Calu3 (cell line): ENCODE results near the gene RGS9BP. TPM values are rescaled to one million over a fixed set of nuclear protein-coding genes. Genes with fewer than 3 reads are reported as not detected.

ENCODE experiments used
- BruUV-seq: library from RNA; stranded (reverse); fragments of 400-500 nt; replicated peaks from 2 replicates; lab custom pipeline; 2021; lab: Mats Ljungman, UMichigan
- CTCF ChIA-PET: fragments of 300-600 bp; sonication (Branson Sonifier 250); formaldehyde crosslinking; loops from one replicate; lab custom pipeline; 2022; ENCODE audit warnings: antibody characterized with exemption; lab: Charles Lee
- DNase-seq: peaks from one replicate; pipeline ENCODE4 v3.0.0; 2022
- H3K27ac Mint-ChIP-seq: one replicate; pipeline ENCODE4 v1.8.0; 2022; ENCODE audit warnings: mixed read lengths; ENCODE audit not compliant: unreplicated experiment
- H3K27me3 Mint-ChIP-seq: one replicate; pipeline ENCODE4 v1.8.0; 2022; ENCODE audit warnings: mixed read lengths; ENCODE audit not compliant: unreplicated experiment
- H3K36me3 Mint-ChIP-seq: one replicate; pipeline ENCODE4 v1.8.0; 2022; ENCODE audit warnings: mild to moderate bottlenecking, moderate library complexity, mixed read lengths; ENCODE audit not compliant: insufficient read depth, unreplicated experiment
- H3K4me1 Mint-ChIP-seq: one replicate; pipeline ENCODE4 v1.8.0; 2022; ENCODE audit warnings: mild to moderate bottlenecking, low read depth, mixed read lengths; ENCODE audit not compliant: unreplicated experiment
- H3K4me3 Mint-ChIP-seq: one replicate; pipeline ENCODE4 v1.8.0; 2022; ENCODE audit warnings: mild to moderate bottlenecking, low read depth, moderate library complexity, mixed read lengths; ENCODE audit not compliant: unreplicated experiment
- H3K9me3 Mint-ChIP-seq: one replicate; pipeline ENCODE4 v1.8.0; 2022; ENCODE audit warnings: low read depth, mixed read lengths; ENCODE audit not compliant: unreplicated experiment
- CTCF ChIP-seq: fragments of 200-600 bp; IDR thresholded peaks from one replicate; pipeline ENCODE4 v1.8.0; 2022; ENCODE audit warnings: antibody characterized with exemption; ENCODE audit not compliant: unreplicated experiment
- intact Hi-C: fragments of 100-400 bp; cut with micrococcal nuclease; formaldehyde crosslinking; loops from one replicate; pipeline ENCODE4 v1.10.0; 2022; ENCODE audit not compliant: unreplicated experiment
- total RNA-seq: library from RNA; stranded (reverse); gene quantifications from 2 replicates; pipeline ENCODE4 v1.2.3, GENCODE V29; 2022

The RGS9BP gene
- total RNA-seq, 1 experiment from 2014 or later: 0.28 TPM

GRCh38 chr19:32720216-32720935, 44.7 kb downstream of the RGS9BP start:
- Mint-ChIP-seq H3K27me3 (no peaks in the 10 kb centered on the region), H3K27ac (no peak overlapping the region), H3K4me1 (peaks cover 9% of the 10 kb centered on the region), H3K36me3 (no peaks in the 10 kb centered on the region), H3K4me3 (no peak overlapping the region), H3K9me3 (no peaks in the 10 kb centered on the region)
- no TSS peak for BruUV-seq
- DNase-seq: no peak
- intact Hi-C loops: no loop called here
- peak; percentile 42 for TF ChIP-seq CTCF
- CTCF ChIA-PET: no interaction called here

- DNase-seq: no peak
- Mint-ChIP-seq H3K4me3 (no peak overlapping the region), H3K4me1 (peaks cover 9% of the 10 kb centered on the region), H3K27ac (no peak overlapping the region), H3K27me3 (no peaks in the 10 kb centered on the region), H3K9me3 (no peaks in the 10 kb centered on the region), H3K36me3 (no peaks in the 10 kb centered on the region)
- CTCF ChIA-PET: no interaction called here
- intact Hi-C loops: no loop called here
- no TSS peak for BruUV-seq
- TF ChIP-seq CTCF: no peak
Observed at GRCh38 chr19:32720936-32721250, 45.2 kb downstream of the RGS9BP start.

Other genes with a start within 250 kb of the RGS9BP start
- gene PDCD5, start 94.7 kb upstream of the RGS9BP start, total RNA-seq: 154 TPM in 2 replicates
- 40.8 and 41.2 TPM in 2 replicates for gene ANKRD27, start 668 bp upstream of the RGS9BP start, total RNA-seq
- gene NUDT19, start 16.0 kb downstream of the RGS9BP start, total RNA-seq: 20.3 and 21.1 TPM in 2 replicates
- gene TDRD12, start 43.9 kb downstream of the RGS9BP start, total RNA-seq: 0.17 and 0.33 TPM in 2 replicates
- gene SLC7A9, start 193.9 kb downstream of the RGS9BP start, total RNA-seq: 0.64 and 1.3 TPM in 2 replicates